Measurements from ENCODE around the gene CCDC28B. TPM values are rescaled to one million over a fixed set of nuclear protein-coding genes. Genes with fewer than 3 reads are reported as not detected.

Gene CCDC28B
- total and polyA plus RNA-seq, 2 of the 13 experiments (the other 11 are each of a cell fraction or from before 2014, with no cell fraction given): 2.6 to 3.5 TPM

GRCh38 chr1:32241001-32241763, 40.8 kb downstream of the CCDC28B start (continued):
- TF ChIP-seq, protein P1, sequence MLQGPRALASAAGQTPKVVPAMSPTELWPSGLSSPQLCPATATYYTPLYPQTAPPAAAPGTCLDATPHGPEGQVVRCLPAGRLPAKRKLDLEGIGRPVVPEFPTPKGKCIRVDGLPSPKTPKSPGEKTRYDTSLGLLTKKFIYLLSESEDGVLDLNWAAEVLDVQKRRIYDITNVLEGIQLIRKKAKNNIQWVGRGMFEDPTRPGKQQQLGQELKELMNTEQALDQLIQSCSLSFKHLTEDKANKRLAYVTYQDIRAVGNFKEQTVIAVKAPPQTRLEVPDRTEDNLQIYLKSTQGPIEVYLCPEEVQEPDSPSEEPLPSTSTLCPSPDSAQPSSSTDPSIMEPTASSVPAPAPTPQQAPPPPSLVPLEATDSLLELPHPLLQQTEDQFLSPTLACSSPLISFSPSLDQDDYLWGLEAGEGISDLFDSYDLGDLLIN (CRISPR knock-in tag; IDR thresholded peaks at IDR 0.05; ENCODE audit: borderline replicate concordance): no peak
- TF ChIP-seq ZNF580 (CRISPR knock-in tag; IDR thresholded peaks at IDR 0.05; ENCODE audit: borderline replicate concordance, low read depth) (no peak), ZNF792 (CRISPR knock-in tag; IDR thresholded peaks at IDR 0.05) (0 out of 2 replicates have a peak, but pooled peaks have one; percentile 30), ZNF543 (CRISPR knock-in tag; IDR thresholded peaks at IDR 0.05) (peak; percentile 59; the same call in 1 of the 2 replicates), GABPA (IDR thresholded peaks at IDR 0.05; ENCODE audit: low read depth, low read length) (no peak), GABPA (CRISPR knock-in tag; IDR thresholded peaks at IDR 0.05; ENCODE audit: low read depth) (no peak), U2AF2 (IDR thresholded peaks at IDR 0.05; ENCODE audit: low read depth, low read length) (no peak), ZFP62 (CRISPR knock-in tag; IDR thresholded peaks at IDR 0.05) (no peak), FLYWCH1 (CRISPR knock-in tag; IDR thresholded peaks at IDR 0.05) (0 out of 2 replicates have a peak, but pooled peaks have one; percentile 76), HINFP (CRISPR knock-in tag; IDR thresholded peaks at IDR 0.05; ENCODE audit: low read depth) (no peak), ZFY (CRISPR knock-in tag; IDR thresholded peaks at IDR 0.05) (peak; percentile 54; the same call in 1 of the 2 replicates), YY1 (IDR thresholded peaks at IDR 0.05; ENCODE audit: insufficient read depth, insufficient replicate concordance, low read depth, low read length) (peak; percentile 18), ZSCAN9 (CRISPR knock-in tag; IDR thresholded peaks at IDR 0.05; ENCODE audit: borderline replicate concordance) (peak; percentile 39; the same call in 1 of the 2 replicates), SRY (CRISPR knock-in tag; IDR thresholded peaks at IDR 0.05) (peak; percentile 77; the same call in 1 of the 2 replicates), DMAP1 (CRISPR knock-in tag; IDR thresholded peaks at IDR 0.05) (peak; percentile 21; the same call in 1 of the 2 replicates), PAWR (CRISPR knock-in tag; IDR thresholded peaks at IDR 0.05; ENCODE audit: borderline replicate concordance) (no peak), ZNF557 (CRISPR knock-in tag; IDR thresholded peaks at IDR 0.05) (no peak), THAP7 (CRISPR knock-in tag; IDR thresholded peaks at IDR 0.05) (no peak), SMYD3 (CRISPR knock-in tag; IDR thresholded peaks at IDR 0.05) (no peak), MIER3 (CRISPR knock-in tag; IDR thresholded peaks at IDR 0.05; ENCODE audit: borderline replicate concordance) (no peak), ZNF34 (CRISPR knock-in tag; IDR thresholded peaks at IDR 0.05; ENCODE audit: borderline replicate concordance) (no peak), CHCHD3 (CRISPR knock-in tag; IDR thresholded peaks at IDR 0.05) (no peak)
- TF ChIP-seq, protein P2, sequence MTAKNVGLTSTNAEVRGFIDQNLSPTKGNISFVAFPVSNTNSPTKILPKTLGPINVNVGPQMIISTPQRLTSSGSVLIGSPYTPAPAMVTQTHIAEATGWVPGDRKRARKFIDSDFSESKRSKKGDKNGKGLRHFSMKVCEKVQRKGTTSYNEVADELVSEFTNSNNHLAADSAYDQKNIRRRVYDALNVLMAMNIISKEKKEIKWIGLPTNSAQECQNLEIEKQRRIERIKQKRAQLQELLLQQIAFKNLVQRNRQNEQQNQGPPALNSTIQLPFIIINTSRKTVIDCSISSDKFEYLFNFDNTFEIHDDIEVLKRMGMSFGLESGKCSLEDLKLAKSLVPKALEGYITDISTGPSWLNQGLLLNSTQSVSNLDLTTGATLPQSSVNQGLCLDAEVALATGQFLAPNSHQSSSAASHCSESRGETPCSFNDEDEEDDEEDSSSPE (CRISPR knock-in tag; IDR thresholded peaks at IDR 0.05): peak; percentile 37; the same call in 1 of the 2 replicates
- TF ChIP-seq, protein P3, sequence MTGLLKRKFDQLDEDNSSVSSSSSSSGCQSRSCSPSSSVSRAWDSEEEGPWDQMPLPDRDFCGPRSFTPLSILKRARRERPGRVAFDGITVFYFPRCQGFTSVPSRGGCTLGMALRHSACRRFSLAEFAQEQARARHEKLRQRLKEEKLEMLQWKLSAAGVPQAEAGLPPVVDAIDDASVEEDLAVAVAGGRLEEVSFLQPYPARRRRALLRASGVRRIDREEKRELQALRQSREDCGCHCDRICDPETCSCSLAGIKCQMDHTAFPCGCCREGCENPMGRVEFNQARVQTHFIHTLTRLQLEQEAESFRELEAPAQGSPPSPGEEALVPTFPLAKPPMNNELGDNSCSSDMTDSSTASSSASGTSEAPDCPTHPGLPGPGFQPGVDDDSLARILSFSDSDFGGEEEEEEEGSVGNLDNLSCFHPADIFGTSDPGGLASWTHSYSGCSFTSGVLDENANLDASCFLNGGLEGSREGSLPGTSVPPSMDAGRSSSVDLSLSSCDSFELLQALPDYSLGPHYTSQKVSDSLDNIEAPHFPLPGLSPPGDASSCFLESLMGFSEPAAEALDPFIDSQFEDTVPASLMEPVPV (CRISPR knock-in tag; IDR thresholded peaks at IDR 0.05): no peak
